22Rv1 (cell line): ENCODE measurements around the gene MRC1.

ENCODE experiments used
- ZFX ChIP-seq: fragments of 450-650 bp; IDR thresholded peaks from 2 replicates; pipeline ENCODE4 v1.6.1; 2017; ENCODE audit warnings: antibody characterized with exemption, borderline replicate concordance
- TF ChIP-seq, protein P1 (sequence below): fragments of 450-650 bp; IDR thresholded peaks from 2 replicates; pipeline ENCODE4 v1.5.1; 2017; ENCODE audit warnings: mild to moderate bottlenecking

- TF ChIP-seq, protein P1, sequence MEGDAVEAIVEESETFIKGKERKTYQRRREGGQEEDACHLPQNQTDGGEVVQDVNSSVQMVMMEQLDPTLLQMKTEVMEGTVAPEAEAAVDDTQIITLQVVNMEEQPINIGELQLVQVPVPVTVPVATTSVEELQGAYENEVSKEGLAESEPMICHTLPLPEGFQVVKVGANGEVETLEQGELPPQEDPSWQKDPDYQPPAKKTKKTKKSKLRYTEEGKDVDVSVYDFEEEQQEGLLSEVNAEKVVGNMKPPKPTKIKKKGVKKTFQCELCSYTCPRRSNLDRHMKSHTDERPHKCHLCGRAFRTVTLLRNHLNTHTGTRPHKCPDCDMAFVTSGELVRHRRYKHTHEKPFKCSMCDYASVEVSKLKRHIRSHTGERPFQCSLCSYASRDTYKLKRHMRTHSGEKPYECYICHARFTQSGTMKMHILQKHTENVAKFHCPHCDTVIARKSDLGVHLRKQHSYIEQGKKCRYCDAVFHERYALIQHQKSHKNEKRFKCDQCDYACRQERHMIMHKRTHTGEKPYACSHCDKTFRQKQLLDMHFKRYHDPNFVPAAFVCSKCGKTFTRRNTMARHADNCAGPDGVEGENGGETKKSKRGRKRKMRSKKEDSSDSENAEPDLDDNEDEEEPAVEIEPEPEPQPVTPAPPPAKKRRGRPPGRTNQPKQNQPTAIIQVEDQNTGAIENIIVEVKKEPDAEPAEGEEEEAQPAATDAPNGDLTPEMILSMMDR = no peak
- no peak for TF ChIP-seq ZFX
Measured at GRCh38 chr10:17871036-17871435, 61.9 kb downstream of the MRC1 start.
